ENCODE results near the gene OSBP.

GRCh38 chr11:59654893-59655292 lies 39.3 kb upstream of the OSBP start:
- TF ChIP-seq CTCF (IDR thresholded peaks at IDR 0.05) (no peak), POLR2A (IDR thresholded peaks at IDR 0.05) (no peak), POLR2AphosphoS5 (IDR thresholded peaks at IDR 0.05) (no peak), EP300 (IDR thresholded peaks at IDR 0.05) (no peak)

Data from upper lobe of left lung (tissue), 4 donors.